Liver (tissue), 3 donors: Measurements from ENCODE around the gene LRMDA.

ENCODE experiments used
- ATF3 ChIP-seq: IDR thresholded peaks from 2 replicates; pipeline ENCODE4 v1.6.1; 2016; ENCODE audit warnings: antibody characterized with exemption
- CTCF ChIP-seq: fragments of 150-350 bp; IDR thresholded peaks from 2 replicates; pipeline ENCODE4 v1.5.1; 2017; ENCODE audit warnings: improper control_type of control experiment, low read depth, low read length; ENCODE audit not compliant: missing input control
- EGR1 ChIP-seq, 2 donors: IDR thresholded peaks; 2 replicates each; pipeline ENCODE4 v1.6.1; 2016 to 2018; ENCODE audit warnings: antibody characterized with exemption in 2 of 2, low read depth in 2 of 2
- GABPA ChIP-seq, 2 donors: IDR thresholded peaks in 1 of 2; conservative IDR thresholded peaks in 1 of 2; 2 replicates each; pipeline ENCODE4 v1.6.1; 2016; ENCODE audit warnings: antibody characterized with exemption in 2 of 2, mild to moderate bottlenecking in 1 of 2, moderate library complexity in 1 of 2
- MAX ChIP-seq: IDR thresholded peaks from 2 replicates; pipeline ENCODE4 v1.6.1; 2016; ENCODE audit warnings: antibody characterized with exemption
- RAD21 ChIP-seq, 2 donors: IDR thresholded peaks; 2 replicates each; pipeline ENCODE4 v1.6.1; 2016; ENCODE audit warnings: antibody characterized with exemption in 2 of 2, mild to moderate bottlenecking in 2 of 2
- REST ChIP-seq: IDR thresholded peaks from 2 replicates; pipeline ENCODE4 v1.6.1; 2016; ENCODE audit warnings: antibody characterized with exemption, mild to moderate bottlenecking
- SP1 ChIP-seq: IDR thresholded peaks from 2 replicates; pipeline ENCODE4 v1.6.1; 2018; ENCODE audit warnings: antibody characterized with exemption, mild to moderate bottlenecking
- donor health status: healthy.
- donor health status: healthy.

GRCh38 chr10:75685187-75685586 lies 253.8 kb downstream of the LRMDA start:
- TF ChIP-seq CTCF (no peak), ATF3 (no peak), RAD21 (IDR thresholded peaks at IDR 0.05) (no peak), SP1 (no peak), EGR1 (IDR thresholded peaks at IDR 0.05; ENCODE audit: low read depth in 2 of 2) (no peak), REST (no peak), MAX (no peak), GABPA (IDR thresholded peaks at IDR 0.05 in 1 of 2, conservative IDR thresholded peaks at IDR 0.05 in 1 of 2) (no peak)
